ENCODE data around the gene PNPLA8.

GRCh38 chr7:108463613-108464012 lies 62.3 kb downstream of the PNPLA8 start:
- TF ChIP-seq POLR2A (IDR thresholded peaks at IDR 0.05; ENCODE audit: low read length): no peak
- TF ChIP-seq GATA1 (IDR thresholded peaks at IDR 0.05; ENCODE audit: low read depth, low read length): no peak

All from erythroblast (primary cell).